ENCODE measurements around the gene MALL.
"Not testable (repeated sequence)": the region's sequence is repeated elsewhere in the genome, so short reads cannot be mapped to it uniquely, and the experiment has no call there.

Gene MALL

GRCh38 chr2:110059009-110059693 lies 56.5 kb downstream of the MALL start:
- H3K4me3 Mint-ChIP-seq; H3K9me3 Mint-ChIP-seq; H3K27ac Mint-ChIP-seq; H3K4me1 Mint-ChIP-seq; H3K27me3 Mint-ChIP-seq; DNase-seq; ATAC-seq (replicated peaks); H3K36me3 Mint-ChIP-seq: not testable (repeated sequence)

DNA sequence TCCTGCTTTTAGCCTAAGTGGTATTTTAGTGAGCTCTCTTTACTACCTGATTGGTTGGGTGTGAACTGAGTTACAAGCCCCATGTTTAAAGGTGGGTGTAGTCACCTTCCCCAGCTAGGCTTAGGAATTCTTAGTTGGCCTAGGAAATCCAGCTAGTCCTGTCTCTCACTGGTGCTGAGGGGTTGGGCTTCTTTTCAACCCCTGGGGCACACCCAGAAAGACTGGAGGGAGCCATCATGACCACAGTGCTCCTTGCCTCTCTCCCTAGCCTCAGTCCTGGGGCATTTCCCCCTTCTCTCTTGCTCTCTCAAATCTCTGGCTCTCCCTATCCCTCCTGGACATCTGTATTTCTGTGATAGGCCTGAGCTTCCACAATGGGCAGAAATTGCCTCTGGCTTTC lies 57.6 kb downstream of the MALL start:
- not testable (repeated sequence) for H3K27me3 Mint-ChIP-seq; H3K4me3 Mint-ChIP-seq; DNase-seq; H3K4me1 Mint-ChIP-seq; H3K36me3 Mint-ChIP-seq; H3K27ac Mint-ChIP-seq; ATAC-seq (replicated peaks); H3K9me3 Mint-ChIP-seq

- ATAC-seq (replicated peaks); H3K27me3 Mint-ChIP-seq; H3K27ac Mint-ChIP-seq; H3K4me3 Mint-ChIP-seq; DNase-seq; H3K36me3 Mint-ChIP-seq; H3K4me1 Mint-ChIP-seq; H3K9me3 Mint-ChIP-seq: not testable (repeated sequence)
Observed at GRCh38 chr2:110055819-110056408, 59.7 kb downstream of the MALL start.

- not testable (repeated sequence) for H3K27me3 Mint-ChIP-seq; H3K27ac Mint-ChIP-seq; H3K36me3 Mint-ChIP-seq; H3K4me1 Mint-ChIP-seq; H3K4me3 Mint-ChIP-seq; DNase-seq; ATAC-seq (replicated peaks); H3K9me3 Mint-ChIP-seq
Observed at GRCh38 chr2:110054521-110055407, 60.9 kb downstream of the MALL start.

GRCh38 chr2:110053688-110054087 lies 61.9 kb downstream of the MALL start:
- not testable (repeated sequence) for DNase-seq; H3K9me3 Mint-ChIP-seq; H3K27me3 Mint-ChIP-seq; H3K36me3 Mint-ChIP-seq; H3K4me3 Mint-ChIP-seq; H3K4me1 Mint-ChIP-seq; ATAC-seq (replicated peaks); H3K27ac Mint-ChIP-seq

GRCh38 chr2:110052166-110052565 lies 63.5 kb downstream of the MALL start:
- H3K4me3 Mint-ChIP-seq; DNase-seq; ATAC-seq (replicated peaks); H3K36me3 Mint-ChIP-seq; H3K27me3 Mint-ChIP-seq; H3K27ac Mint-ChIP-seq; H3K9me3 Mint-ChIP-seq; H3K4me1 Mint-ChIP-seq: not testable (repeated sequence)

DNA sequence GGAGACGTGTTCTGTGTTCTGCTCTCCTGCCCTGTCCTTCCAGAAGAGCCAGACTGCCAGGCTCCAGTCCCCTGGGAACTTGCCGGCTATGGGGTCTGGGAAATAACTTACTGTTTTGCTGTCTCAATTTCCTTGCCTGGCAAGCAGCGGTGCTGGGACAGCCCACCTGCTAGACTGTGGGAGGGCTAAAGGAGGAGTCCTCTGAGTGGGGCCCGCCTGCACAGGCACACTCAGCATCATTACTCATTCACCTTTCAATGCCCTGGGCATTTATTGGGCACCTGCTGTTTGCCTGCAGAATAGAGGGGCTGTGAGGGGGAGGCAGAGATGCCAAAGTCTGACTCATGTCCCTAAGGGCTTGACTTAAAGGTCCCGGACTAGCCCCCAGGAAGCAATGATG lies 65.4 kb downstream of the MALL start:
- H3K4me3 Mint-ChIP-seq; H3K27me3 Mint-ChIP-seq; H3K9me3 Mint-ChIP-seq; H3K4me1 Mint-ChIP-seq; ATAC-seq (replicated peaks); H3K27ac Mint-ChIP-seq; DNase-seq; H3K36me3 Mint-ChIP-seq: not testable (repeated sequence)

- not testable (repeated sequence) for H3K4me3 Mint-ChIP-seq; ATAC-seq (replicated peaks); H3K36me3 Mint-ChIP-seq; H3K27me3 Mint-ChIP-seq; H3K4me1 Mint-ChIP-seq; H3K27ac Mint-ChIP-seq; H3K9me3 Mint-ChIP-seq; DNase-seq
Observed at GRCh38 chr2:110049769-110050168, 65.9 kb downstream of the MALL start.

- not testable (repeated sequence) for DNase-seq; ATAC-seq (replicated peaks)
Observed at GRCh38 chr2:110048255-110049197, 67.1 kb downstream of the MALL start.

DNA sequence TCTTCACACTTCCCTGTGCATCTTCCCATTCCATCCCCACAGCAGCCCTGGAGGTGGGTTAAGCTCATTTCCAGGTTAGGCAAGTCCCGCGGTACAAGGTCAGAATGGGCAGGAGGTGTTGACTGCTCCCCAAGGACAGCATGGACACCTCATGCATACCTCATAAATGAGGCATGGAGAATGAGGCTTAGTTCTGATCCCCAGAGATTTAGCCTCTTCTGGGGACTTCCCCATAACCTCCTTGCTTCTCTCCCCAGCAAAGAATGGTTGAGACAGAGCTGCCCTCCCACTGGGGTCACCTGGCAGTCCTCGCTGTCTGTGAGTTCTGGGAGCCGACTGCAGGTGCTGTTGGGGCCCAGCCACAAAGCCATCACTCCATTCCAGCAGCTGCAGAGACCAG lies 68.4 kb downstream of the MALL start:
- H3K4me1 Mint-ChIP-seq, H3K9me3 Mint-ChIP-seq, H3K4me3 Mint-ChIP-seq, H3K36me3 Mint-ChIP-seq, DNase-seq, H3K27me3 Mint-ChIP-seq, H3K27ac Mint-ChIP-seq: not testable (repeated sequence)
- ATAC-seq (replicated peaks): peak; percentile 81 to 83

More at GRCh38 chr2:110048255-110049197, 67.1 kb downstream of the MALL start:
- not testable (repeated sequence) for H3K4me3 Mint-ChIP-seq, H3K27me3 Mint-ChIP-seq, H3K9me3 Mint-ChIP-seq, H3K27ac Mint-ChIP-seq, H3K4me1 Mint-ChIP-seq, H3K36me3 Mint-ChIP-seq

- DNase-seq; H3K27ac Mint-ChIP-seq; H3K9me3 Mint-ChIP-seq; H3K36me3 Mint-ChIP-seq; H3K27me3 Mint-ChIP-seq; H3K4me1 Mint-ChIP-seq; ATAC-seq (replicated peaks); H3K4me3 Mint-ChIP-seq: not testable (repeated sequence)
Observed at GRCh38 chr2:110041941-110042660, 73.5 kb downstream of the MALL start.

- ATAC-seq (replicated peaks); H3K4me1 Mint-ChIP-seq; H3K4me3 Mint-ChIP-seq; DNase-seq; H3K27me3 Mint-ChIP-seq; H3K36me3 Mint-ChIP-seq; H3K9me3 Mint-ChIP-seq; H3K27ac Mint-ChIP-seq: not testable (repeated sequence)
Observed at GRCh38 chr2:110037336-110037735, 78.3 kb downstream of the MALL start.

GRCh38 chr2:110035384-110035783 lies 80.2 kb downstream of the MALL start:
- H3K36me3 Mint-ChIP-seq; H3K4me3 Mint-ChIP-seq; ATAC-seq (replicated peaks); H3K27me3 Mint-ChIP-seq; H3K27ac Mint-ChIP-seq; H3K9me3 Mint-ChIP-seq; H3K4me1 Mint-ChIP-seq; DNase-seq: not testable (repeated sequence)

Data from stimulated activated naive B cell treated with anti-CD40 and anti-IgM and Interleukin-4, amounts not matched to agents 10 μg/mL and 1 μg/mL and 100 μg/mL, for 72 hours (primary cell).